ENCODE measurements around the gene PURB.

GRCh38 chr7:44894888-44895580 is 9.7 kb upstream of the PURB start:
- TF ChIP-seq POLR2A (IDR thresholded peaks at IDR 0.05): no peak
- no peak for TF ChIP-seq CTCF (IDR thresholded peaks at IDR 0.05)
